COR-L47 (cell line): ENCODE results near the gene MED8.

Source experiments
- DNase-seq: peaks from one replicate; lab custom pipeline; 2025; lab: John Stamatoyannopoulos, UW

MED8 gene

GRCh38 chr1:43358746-43359693 is 30.6 kb downstream of the MED8 start, which contains the start of gene CDC20:
CDC20 (plus strand) TSS chr1:43358981; CDS start chr1:43359216, 235 bp downstream.
- peak; percentile 98 for DNase-seq

GRCh38 chr1:43358121-43358745 is 31.4 kb downstream of the MED8 start:
- peak; percentile 38 for DNase-seq

- DNase-seq = no peak
Measured at GRCh38 chr1:43357251-43357650, 32.3 kb downstream of the MED8 start.

- DNase-seq = no peak
Measured at GRCh38 chr1:43354936-43355335, 34.7 kb downstream of the MED8 start.

GRCh38 chr1:43354471-43354870 is 35.1 kb downstream of the MED8 start:
- DNase-seq = no peak

GRCh38 chr1:43352881-43353280 is 36.7 kb downstream of the MED8 start:
- DNase-seq = no peak

- no peak for DNase-seq
Measured at GRCh38 chr1:43352351-43352705, 37.3 kb downstream of the MED8 start.

- DNase-seq = no peak
Measured at GRCh38 chr1:43351421-43352350, 37.9 kb downstream of the MED8 start.

GRCh38 chr1:43350976-43351375 is 38.6 kb downstream of the MED8 start:
- DNase-seq = no peak

- DNase-seq = no peak
Measured at GRCh38 chr1:43349594-43350306, 39.9 kb downstream of the MED8 start.

GRCh38 chr1:43348809-43349593 is 40.6 kb downstream of the MED8 start:
- peak; percentile 94 for DNase-seq

- DNase-seq = peak; percentile 84
Measured at GRCh38 chr1:43348343-43348808, 41.2 kb downstream of the MED8 start.

- DNase-seq = no peak
Measured at GRCh38 chr1:43346636-43347035, 43.0 kb downstream of the MED8 start.

- no peak for DNase-seq
Measured at GRCh38 chr1:43345120-43345519, 44.5 kb downstream of the MED8 start.

- DNase-seq = no peak
Measured at GRCh38 chr1:43344267-43344850, 45.2 kb downstream of the MED8 start.

- DNase-seq = no peak
Measured at GRCh38 chr1:43340559-43340958, 49.0 kb downstream of the MED8 start.

GRCh38 chr1:43339584-43340232 is 49.9 kb downstream of the MED8 start:
- DNase-seq = no peak

GRCh38 chr1:43338001-43338400 is 51.6 kb downstream of the MED8 start:
- no peak for DNase-seq

GRCh38 chr1:43337588-43337987 is 52.0 kb downstream of the MED8 start, which contains the start of gene MPL:
MPL (plus strand) TSS chr1:43337818; CDS start chr1:43337849, 31 bp downstream.
- no peak for DNase-seq
